Measurements from ENCODE around the gene PSMD14. TPM values are rescaled to one million over a fixed set of nuclear protein-coding genes. Genes with fewer than 3 reads are reported as not detected.

The PSMD14 gene
- total RNA-seq, 2 donors from 2014 or later, result 25.3 to 33.3 TPM

DNA sequence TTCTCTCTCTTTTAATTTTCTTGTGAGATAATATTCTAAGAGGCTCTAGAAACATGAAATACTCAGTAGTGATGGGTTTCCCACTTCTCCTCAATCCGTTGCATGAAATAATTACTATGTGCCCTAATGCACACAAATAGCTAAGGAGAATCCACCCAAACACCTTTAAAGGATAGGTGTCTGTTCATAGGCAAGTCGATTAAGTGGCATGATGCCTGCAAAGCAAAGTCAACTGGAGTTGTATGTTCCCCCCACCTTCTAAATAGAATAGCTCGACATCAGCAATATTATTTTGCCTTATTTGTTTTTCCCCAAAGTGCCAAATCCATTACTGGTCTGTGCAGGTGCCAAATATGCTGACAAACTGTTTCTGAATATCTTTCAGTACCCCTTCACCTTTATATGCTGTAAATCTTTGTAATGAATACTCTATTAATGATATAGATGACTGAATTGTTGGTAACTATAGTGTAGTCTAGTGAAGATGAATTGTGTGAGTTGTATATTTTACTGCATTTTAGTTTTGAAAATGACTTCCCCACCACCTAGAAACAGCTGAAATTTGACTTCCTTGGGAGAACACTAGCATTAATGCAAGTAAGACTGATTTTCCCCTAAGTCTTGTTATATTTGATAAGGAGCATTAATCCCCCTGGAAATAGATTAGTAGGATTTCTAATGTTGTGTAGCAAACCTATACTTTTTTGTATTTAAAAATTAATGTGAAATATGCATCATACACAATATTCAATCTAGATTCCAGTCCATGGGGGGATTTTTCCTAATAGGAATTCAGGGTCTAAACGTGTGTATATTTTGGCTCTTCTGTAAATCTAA lies 116.9 kb downstream of the PSMD14 start:
- Histone ChIP-seq H3K36me3 (no peaks in the 10 kb centered on the region), H3K9me3 (no peaks in the 10 kb centered on the region), H3K4me1 (peaks cover 0 to 30% of the 10 kb centered on the region in 2 donors), H3K27ac (no peak overlapping the region), H3K4me3 (no peak overlapping the region), H3K27me3 (peaks cover 57 to 66% of the 10 kb centered on the region in 2 donors)
- no peak for DNase-seq (ENCODE audit: low spot score)
- TF ChIP-seq, protein P1, sequence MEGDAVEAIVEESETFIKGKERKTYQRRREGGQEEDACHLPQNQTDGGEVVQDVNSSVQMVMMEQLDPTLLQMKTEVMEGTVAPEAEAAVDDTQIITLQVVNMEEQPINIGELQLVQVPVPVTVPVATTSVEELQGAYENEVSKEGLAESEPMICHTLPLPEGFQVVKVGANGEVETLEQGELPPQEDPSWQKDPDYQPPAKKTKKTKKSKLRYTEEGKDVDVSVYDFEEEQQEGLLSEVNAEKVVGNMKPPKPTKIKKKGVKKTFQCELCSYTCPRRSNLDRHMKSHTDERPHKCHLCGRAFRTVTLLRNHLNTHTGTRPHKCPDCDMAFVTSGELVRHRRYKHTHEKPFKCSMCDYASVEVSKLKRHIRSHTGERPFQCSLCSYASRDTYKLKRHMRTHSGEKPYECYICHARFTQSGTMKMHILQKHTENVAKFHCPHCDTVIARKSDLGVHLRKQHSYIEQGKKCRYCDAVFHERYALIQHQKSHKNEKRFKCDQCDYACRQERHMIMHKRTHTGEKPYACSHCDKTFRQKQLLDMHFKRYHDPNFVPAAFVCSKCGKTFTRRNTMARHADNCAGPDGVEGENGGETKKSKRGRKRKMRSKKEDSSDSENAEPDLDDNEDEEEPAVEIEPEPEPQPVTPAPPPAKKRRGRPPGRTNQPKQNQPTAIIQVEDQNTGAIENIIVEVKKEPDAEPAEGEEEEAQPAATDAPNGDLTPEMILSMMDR (IDR thresholded peaks at IDR 0.05), result no peak

DNA sequence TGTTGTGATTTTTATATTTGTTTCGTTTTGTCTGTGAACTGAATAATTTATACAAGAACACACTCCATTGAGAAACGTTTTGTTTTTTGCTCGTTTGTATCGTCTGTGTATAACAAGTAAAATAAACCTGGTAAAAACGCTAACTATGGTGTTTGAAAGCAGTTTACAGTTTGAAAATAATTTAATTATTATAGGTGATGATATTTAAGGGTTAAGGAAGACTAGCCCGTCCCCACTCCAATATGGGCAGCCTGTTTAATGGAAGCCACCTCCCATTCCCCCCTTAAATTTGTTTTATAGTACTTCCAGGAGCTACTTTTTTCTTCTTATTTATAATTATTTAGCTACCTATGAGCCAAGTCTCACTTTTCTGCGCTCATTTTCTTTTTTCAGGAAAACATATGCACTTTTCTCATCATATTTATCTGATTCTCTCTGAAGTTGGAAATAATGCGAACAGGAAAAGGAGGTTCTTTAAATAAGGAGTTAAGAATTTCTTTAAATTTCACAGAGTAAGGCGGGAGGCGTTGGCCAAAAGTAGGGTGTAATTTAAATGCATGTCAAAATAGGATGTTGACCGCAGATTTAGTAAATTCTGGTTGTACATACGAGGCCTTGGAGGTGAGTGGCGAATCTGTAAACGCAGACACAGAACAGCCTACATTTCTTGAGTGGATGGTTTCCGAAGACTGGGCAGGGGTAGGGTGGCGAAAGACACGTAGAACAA lies 117.7 kb downstream of the PSMD14 start:
- Histone ChIP-seq H3K36me3 (no peaks in the 10 kb centered on the region), H3K27me3 (peaks cover 53 to 60% of the 10 kb centered on the region in 2 donors), H3K4me1 (peaks cover 0 to 30% of the 10 kb centered on the region in 2 donors), H3K4me3 (no peak overlapping the region), H3K27ac (no peak overlapping the region), H3K9me3 (no peaks in the 10 kb centered on the region)
- TF ChIP-seq, protein P1 (IDR thresholded peaks at IDR 0.05), result no peak
- no peak for DNase-seq (ENCODE audit: low spot score)

DNA sequence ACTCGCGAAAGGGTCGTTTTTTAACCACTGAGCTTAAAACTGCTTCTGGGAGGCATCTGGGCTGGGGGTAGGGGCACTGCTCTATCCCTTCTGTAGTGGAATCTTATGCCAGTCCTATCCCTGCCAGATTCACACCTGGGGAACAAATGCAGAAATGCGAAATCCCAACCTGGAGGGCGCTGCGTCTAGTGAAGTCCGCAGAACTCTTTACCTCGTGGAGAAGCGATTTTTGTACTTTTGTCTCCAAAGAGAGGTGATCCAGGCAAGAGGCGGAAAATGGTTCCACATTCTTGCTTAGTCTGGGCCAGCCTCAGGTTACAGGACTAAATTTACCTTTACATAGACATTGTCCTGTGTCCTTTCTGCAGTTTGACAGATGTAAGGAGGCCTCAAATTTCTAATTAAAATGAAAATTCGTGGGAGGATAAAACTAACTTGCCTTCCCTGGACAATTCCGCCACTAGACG lies 118.3 kb downstream of the PSMD14 start:
- TF ChIP-seq, protein P1 (IDR thresholded peaks at IDR 0.05), result peak in 1 of 2 donors; percentile 30
- DNase-seq (ENCODE audit: low spot score), result no peak
- Histone ChIP-seq H3K9me3 (no peaks in the 10 kb centered on the region), H3K27me3 (peaks cover 53 to 58% of the 10 kb centered on the region in 2 donors), H3K4me3 (no peak overlapping the region), H3K4me1 (peaks cover 0 to 30% of the 10 kb centered on the region in 2 donors), H3K36me3 (no peaks in the 10 kb centered on the region), H3K27ac (no peak overlapping the region)

DNA sequence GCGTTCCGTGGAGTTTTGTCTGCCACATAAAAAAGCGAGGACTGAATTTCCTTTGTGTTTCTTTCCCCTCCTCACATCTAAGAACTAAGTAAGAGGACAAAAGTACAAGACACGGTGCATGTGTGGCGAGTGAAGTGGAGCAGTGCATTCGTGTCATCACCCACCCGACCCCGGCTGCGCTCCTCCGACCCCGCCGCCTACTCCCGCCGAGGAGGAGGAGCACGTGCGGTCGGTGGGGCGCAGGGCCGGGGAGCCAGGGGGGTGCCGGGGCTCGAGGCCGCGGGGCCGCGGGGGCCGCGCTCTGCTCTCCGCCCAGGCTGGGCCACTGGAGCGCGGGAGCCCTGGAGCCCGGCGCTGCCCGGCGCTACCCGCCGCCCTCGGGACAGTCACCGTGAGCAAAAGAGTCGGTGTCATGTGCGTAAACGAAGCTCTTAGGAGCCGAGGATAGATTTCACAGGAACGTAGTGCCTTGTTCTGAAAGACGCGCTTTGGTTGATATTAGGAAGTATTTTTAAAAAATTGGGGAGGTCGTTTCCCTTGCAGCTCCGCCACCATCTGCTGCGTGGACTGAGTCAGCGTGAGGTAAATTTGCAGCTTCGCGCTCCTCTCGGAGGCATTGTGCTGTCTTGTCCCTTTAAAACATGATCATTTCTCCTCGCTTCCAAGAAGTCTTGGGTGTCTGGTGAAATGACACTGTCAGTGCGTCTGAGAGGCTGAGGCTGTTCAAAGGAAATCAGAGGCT lies 118.9 kb downstream of the PSMD14 start:
- H3K4me3 ChIP-seq, result peak overlapping the region in 1 of 2 donors; percentile 15
- H3K27me3 ChIP-seq, result peaks cover 49 to 58% of the 10 kb centered on the region in 2 donors
- no peak for DNase-seq (ENCODE audit: low spot score)
- H3K36me3 ChIP-seq, result no peaks in the 10 kb centered on the region
- peaks cover 0 to 30% of the 10 kb centered on the region in 2 donors for H3K4me1 ChIP-seq
- TF ChIP-seq, protein P1 (IDR thresholded peaks at IDR 0.05), result no peak
- H3K9me3 ChIP-seq, result no peaks in the 10 kb centered on the region
- H3K27ac ChIP-seq, result no peak overlapping the region

DNA sequence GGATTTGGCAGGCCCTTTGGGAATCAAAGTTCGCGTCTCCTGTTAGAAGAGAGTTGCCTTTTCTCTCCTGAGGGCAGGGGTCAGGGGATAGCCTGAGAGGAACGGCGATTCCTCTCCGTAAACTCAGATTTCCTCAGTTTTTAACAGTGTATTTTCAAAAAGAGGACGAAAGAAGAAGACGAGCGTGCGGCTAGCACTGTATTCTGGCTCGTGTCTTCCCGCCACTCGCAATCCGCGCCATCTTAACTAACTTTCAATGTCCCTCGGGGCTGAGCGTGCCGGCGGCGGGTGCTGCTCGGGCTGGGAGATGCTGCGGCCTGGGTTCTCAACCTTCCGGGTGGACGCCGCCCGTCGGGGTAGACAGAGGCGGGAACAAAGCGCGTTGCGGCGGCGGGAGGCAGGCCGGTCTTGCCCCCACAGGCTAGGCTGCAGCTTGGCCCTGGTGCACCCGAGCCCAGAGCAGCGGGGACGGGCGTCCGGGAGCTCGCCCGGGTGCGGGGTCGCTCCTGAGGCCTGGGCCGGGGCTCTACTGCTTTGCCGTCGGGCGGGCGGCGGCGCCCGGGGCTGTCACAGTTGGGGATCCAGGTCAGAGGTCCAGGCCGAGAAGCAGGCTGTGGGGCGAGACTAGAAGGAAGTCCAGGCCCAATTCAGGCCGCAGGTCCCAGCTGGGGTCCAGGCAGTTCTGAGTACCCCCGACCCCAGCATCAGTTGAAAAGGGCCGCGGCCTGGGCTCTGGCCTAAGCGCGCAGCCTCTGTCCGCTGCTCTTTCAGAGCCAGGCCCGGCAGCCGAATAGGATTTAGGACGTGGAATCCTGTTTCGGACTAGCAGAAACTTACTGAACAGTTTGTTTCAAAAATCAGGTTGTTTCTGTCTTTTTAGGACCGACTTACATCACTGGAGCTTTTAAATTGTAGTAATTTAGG lies 119.7 kb downstream of the PSMD14 start:
- H3K27me3 ChIP-seq, result peaks cover 42 to 53% of the 10 kb centered on the region in 2 donors
- TF ChIP-seq, protein P1 (IDR thresholded peaks at IDR 0.05), result no peak

More for the DNA sequence above, 119.7 kb downstream of the PSMD14 start:
- no peaks in the 10 kb centered on the region for H3K9me3 ChIP-seq
- no peak for DNase-seq (ENCODE audit: low spot score)
- peaks cover 0 to 30% of the 10 kb centered on the region in 2 donors for H3K4me1 ChIP-seq
- H3K27ac ChIP-seq, result no peak overlapping the region
- H3K36me3 ChIP-seq, result no peaks in the 10 kb centered on the region
- H3K4me3 ChIP-seq, result no peak overlapping the region

Measured in right atrium auricular region (tissue), 2 donors.